GM18520 (cell line): Measurements from ENCODE around the gene MYCL.
"Not testable (repeated sequence)": the region's sequence is repeated elsewhere in the genome, so short reads cannot be mapped to it uniquely, and the experiment has no call there.

Source experiments
- ATAC-seq: cut with Tn5 transposase; IDR thresholded peaks from one replicate; pipeline ENCODE4 v1.9.1; 2021; ENCODE audit not compliant: unreplicated experiment

MYCL gene

GRCh38 chr1:39919545-39919944 lies 17.8 kb upstream of the MYCL start:
- peak; percentile 41 for ATAC-seq

GRCh38 chr1:39917825-39918224 lies 16.1 kb upstream of the MYCL start:
- no peak for ATAC-seq

- ATAC-seq: no peak
Observed at GRCh38 chr1:39915499-39916129, 13.9 kb upstream of the MYCL start.

GRCh38 chr1:39913136-39913535 lies 11.4 kb upstream of the MYCL start:
- ATAC-seq: not testable (repeated sequence)

- no peak for ATAC-seq
Observed at GRCh38 chr1:39910263-39910662, 8.5 kb upstream of the MYCL start.

DNA sequence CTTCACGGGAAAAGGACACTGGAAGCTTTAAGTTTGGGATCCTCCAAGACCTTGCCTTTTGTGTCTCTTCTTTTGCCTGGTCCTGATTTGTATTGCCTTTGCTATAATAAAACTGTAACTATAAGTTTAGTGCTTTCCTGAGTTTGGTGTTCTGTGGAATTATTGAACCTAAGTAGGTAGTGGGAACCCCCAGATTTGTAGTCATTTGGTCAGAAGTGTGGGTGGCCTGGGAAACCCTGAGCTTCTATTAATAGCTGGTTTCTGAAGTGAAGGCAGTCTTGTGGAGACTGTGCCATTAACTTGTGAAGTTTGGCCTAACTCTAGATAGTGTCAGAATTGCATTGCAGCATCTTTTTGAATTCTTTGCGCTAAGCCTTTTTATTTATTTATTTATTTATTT lies 6.8 kb upstream of the MYCL start:
- ATAC-seq: no peak

- no peak for ATAC-seq
Observed at GRCh38 chr1:39907528-39908453, 6.1 kb upstream of the MYCL start.

GRCh38 chr1:39905172-39905571 lies 3.5 kb upstream of the MYCL start:
- ATAC-seq: no peak

- no peak for ATAC-seq
Observed at GRCh38 chr1:39902460-39902807, 717 bp upstream of the MYCL start.

GRCh38 chr1:39901464-39901713 lies 328 bp downstream of the MYCL start:
- ATAC-seq: no peak

- ATAC-seq: no peak
Observed at GRCh38 chr1:39900662-39901463, 854 bp downstream of the MYCL start.

- no peak for ATAC-seq
Observed at GRCh38 chr1:39899611-39900538, 1.8 kb downstream of the MYCL start.

GRCh38 chr1:39898648-39899603 lies 2.8 kb downstream of the MYCL start:
- no peak for ATAC-seq

DNA sequence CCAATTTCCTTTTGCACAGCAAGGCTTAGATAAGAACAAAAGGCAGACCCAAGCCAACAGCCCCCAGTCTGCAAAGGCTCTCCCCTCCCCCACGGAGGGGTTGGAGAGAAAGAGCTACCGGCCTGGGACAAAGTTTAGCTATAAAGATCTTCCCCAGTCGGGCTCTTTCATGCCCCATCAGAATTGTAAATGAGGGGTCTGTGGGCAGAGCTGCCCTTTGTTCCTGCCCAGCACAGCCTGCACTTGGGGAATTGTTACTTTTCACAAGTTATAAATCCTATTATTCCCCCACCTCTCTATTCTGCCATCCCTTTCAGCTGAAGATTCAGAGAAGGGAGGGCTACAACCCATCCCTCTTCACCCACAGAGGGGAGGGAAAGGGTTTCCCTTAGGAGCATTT lies 3.5 kb downstream of the MYCL start:
- no peak for ATAC-seq

- ATAC-seq: no peak
Observed at GRCh38 chr1:39896909-39897685, 4.6 kb downstream of the MYCL start.

- ATAC-seq: no peak
Observed at GRCh38 chr1:39895731-39896480, 5.8 kb downstream of the MYCL start.

GRCh38 chr1:39894884-39895495 lies 6.7 kb downstream of the MYCL start:
- no peak for ATAC-seq
